ENCODE data around the gene SFTA2. TPM values are rescaled to one million over a fixed set of nuclear protein-coding genes. Genes with fewer than 3 reads are reported as not detected.

SFTA2 gene
- total and polyA plus RNA-seq, 11 donors, result not detected

DNA sequence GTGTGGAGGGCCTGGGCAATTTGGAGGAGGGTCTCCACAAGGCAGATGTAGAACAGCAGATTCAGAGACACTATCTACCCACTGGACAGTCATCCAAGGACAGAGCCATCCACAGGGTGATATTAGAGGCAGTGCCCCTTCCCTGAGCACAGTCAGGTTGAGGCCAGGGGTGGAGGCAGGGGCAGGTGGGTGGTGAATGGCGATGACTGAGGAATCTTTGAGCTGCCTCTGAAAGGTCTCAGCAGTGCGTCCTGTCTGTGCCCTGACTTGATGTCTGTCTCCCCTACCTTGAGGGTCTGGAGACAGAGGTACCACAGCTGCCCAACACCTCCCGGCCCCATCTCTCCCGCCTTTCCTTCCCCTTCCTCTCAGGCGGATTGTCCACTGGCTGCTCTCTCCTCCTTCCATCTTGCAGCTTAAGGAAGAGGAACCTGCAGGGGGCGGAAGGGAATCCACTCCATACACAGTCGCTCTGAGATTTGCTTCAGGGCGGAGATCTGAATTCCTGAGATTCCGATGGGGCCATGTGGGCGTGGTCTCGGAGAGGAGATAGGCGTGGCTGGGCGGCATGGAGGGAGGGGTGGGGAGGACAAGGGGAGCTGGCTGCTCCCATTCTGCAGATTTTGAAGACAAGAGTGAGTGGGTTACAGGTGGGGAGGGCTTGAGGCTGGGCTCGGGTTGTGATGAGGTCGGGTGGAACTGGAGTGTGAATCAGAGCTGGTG, 10.5 kb upstream of the SFTA2 start:
- peaks cover 0 to 10% (median 0%) of the 10 kb centered on the region in 9 donors for H3K27me3 ChIP-seq
- DNase-seq (peak in 4 of 5 donors; percentile 62 to 82 (median 72)), ATAC-seq (peak; percentile 64 to 90 (median 82))
- no peak overlapping the region for H3K27ac ChIP-seq
- WGBS, 4 donors, result 11 to 19% (median 15%) methylated on average over 15 of the region's 15 CpGs
- no peak overlapping the region for H3K4me3 ChIP-seq
- no peaks in the 10 kb centered on the region for H3K36me3 ChIP-seq
- TF ChIP-seq, protein P1, sequence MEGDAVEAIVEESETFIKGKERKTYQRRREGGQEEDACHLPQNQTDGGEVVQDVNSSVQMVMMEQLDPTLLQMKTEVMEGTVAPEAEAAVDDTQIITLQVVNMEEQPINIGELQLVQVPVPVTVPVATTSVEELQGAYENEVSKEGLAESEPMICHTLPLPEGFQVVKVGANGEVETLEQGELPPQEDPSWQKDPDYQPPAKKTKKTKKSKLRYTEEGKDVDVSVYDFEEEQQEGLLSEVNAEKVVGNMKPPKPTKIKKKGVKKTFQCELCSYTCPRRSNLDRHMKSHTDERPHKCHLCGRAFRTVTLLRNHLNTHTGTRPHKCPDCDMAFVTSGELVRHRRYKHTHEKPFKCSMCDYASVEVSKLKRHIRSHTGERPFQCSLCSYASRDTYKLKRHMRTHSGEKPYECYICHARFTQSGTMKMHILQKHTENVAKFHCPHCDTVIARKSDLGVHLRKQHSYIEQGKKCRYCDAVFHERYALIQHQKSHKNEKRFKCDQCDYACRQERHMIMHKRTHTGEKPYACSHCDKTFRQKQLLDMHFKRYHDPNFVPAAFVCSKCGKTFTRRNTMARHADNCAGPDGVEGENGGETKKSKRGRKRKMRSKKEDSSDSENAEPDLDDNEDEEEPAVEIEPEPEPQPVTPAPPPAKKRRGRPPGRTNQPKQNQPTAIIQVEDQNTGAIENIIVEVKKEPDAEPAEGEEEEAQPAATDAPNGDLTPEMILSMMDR (IDR thresholded peaks at IDR 0.05), result peak in 8 of 12 donors; percentile 23 to 53 (median 36)
- no peak for TF ChIP-seq POLR2A (IDR thresholded peaks at IDR 0.05)
- peaks cover 0 to 10% (median 4%) of the 10 kb centered on the region in 12 donors for H3K4me1 ChIP-seq
- H3K9me3 ChIP-seq, result no peaks in the 10 kb centered on the region
- intact Hi-C loops (cut with DNase I), result loop anchor here in 1 of 10 donors (10.0 kb wide), 1 partner anchor 62 kb away; no protein-coding TSS in a partner anchor

DNA sequence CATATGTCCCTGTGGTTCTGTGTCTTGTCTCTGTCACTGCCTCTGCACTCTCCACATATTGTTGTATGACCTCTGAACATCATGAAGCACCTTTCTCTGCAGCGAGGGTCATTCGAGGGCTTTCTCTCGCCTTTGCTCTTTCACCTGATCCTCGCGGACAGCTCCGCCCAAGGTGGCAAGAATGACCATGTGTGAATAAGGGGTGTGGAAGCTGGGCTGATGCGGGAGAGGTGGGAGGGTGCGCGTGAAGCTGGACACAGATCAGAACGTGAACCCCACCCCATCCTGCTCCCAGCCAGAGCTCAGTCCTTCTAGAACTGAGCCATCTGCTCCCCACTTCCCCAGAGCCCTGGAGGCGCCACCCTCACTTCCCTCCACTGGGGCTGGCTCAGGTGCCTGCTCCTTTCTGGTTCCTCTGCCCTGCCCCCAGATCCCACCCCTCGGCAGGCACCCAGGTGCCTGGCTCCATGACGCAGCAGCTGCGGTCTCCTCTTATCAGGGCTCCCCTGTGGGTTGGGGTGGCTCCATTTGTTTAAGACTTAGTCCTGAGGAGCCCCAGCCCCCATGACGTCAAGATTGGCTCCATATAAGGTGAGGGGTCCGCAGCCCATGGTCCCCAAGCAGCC, 8.5 kb upstream of the SFTA2 start, which contains the start of gene MUCL3:
Gene MUCL3, plus strand, starts transcription at position 613 of the 626 bp plus-strand sequence. CDS start 27 bp downstream, outside the sequence.
- intact Hi-C loops (cut with DNase I), result loop anchor here in 1 of 10 donors (10.0 kb wide), 1 partner anchor 64 kb away; no protein-coding TSS in a partner anchor
- H3K4me3 ChIP-seq, result no peak within 1 kb of the TSS
- no peaks in the 10 kb centered on the region for H3K36me3 ChIP-seq
- DNase-seq (no peak), ATAC-seq (no peak)
- TF ChIP-seq, protein P1 (IDR thresholded peaks at IDR 0.05), result no peak
- no peak for TF ChIP-seq POLR2A (IDR thresholded peaks at IDR 0.05)
- H3K27me3 ChIP-seq, result peaks cover 0 to 11% (median 0%) of the 10 kb centered on the region in 9 donors
- no peaks in the 10 kb centered on the region for H3K9me3 ChIP-seq
- H3K4me1 ChIP-seq, result peaks cover 0 to 10% (median 4%) of the 10 kb centered on the region in 12 donors
- WGBS, 4 donors, result 62 to 72% (median 66%) methylated on average over 14 to 16 of the region's 16 CpGs
- no peak within 1 kb of the TSS for H3K27ac ChIP-seq

DNA sequence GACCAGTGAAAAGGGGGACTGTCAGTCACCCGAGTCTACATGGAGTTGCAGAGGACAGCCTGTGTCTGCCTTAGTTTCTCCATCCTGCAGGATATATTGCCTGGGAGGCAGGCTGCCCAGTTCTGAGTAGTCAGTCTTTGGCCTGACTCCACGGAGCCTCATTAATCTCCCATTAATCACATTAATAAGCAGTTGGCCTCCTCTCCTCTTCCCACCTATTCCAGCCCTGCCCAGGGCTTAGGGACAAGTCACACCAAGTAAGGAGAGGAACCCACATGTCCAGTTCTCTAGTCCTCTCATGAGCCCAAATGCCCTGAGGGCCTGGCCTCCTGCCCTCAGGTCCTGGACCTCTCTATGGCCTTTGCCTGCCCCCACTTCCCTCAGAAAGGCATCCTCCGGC, 7.5 kb upstream of the SFTA2 start:
- H3K27me3 ChIP-seq, result peaks cover 0 to 11% (median 0%) of the 10 kb centered on the region in 9 donors
- 58 to 77% (median 71%) methylated on average over 3 of the region's 3 CpGs for WGBS, 4 donors
- intact Hi-C loops (cut with DNase I), result no loop called here
- TF ChIP-seq, protein P1 (IDR thresholded peaks at IDR 0.05), result no peak
- TF ChIP-seq POLR2A (IDR thresholded peaks at IDR 0.05), result no peak
- H3K36me3 ChIP-seq, result no peaks in the 10 kb centered on the region
- peaks cover 0 to 10% (median 4%) of the 10 kb centered on the region in 12 donors for H3K4me1 ChIP-seq
- DNase-seq (no peak), ATAC-seq (no peak)
- no peaks in the 10 kb centered on the region for H3K9me3 ChIP-seq
- H3K4me3 ChIP-seq, result no peak overlapping the region
- H3K27ac ChIP-seq, result no peak overlapping the region

DNA sequence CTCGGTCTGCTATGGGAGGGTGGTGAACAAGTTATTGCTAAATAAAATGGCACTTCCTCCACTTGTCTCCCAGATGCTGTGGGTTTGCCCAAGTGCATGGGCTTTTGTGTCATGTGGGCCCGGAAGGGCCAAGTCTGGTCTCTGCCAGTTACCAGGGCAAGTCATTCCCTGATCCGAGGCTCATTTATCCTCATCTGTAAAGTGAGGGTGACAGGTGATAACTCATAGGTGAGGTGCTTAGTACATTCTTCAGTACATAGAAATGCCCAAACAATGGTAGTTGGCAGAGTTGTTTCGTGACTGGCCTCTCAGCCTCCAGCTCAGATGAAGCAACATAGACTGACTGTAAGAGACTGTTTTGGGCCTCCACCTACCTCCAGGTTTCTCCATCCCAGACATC, 6.8 kb upstream of the SFTA2 start:
- TF ChIP-seq POLR2A (IDR thresholded peaks at IDR 0.05), result no peak
- TF ChIP-seq, protein P1 (IDR thresholded peaks at IDR 0.05), result no peak
- no peak overlapping the region for H3K27ac ChIP-seq
- DNase-seq (no peak), ATAC-seq (no peak)
- H3K4me3 ChIP-seq, result no peak overlapping the region
- H3K4me1 ChIP-seq, result peaks cover 0 to 10% (median 4%) of the 10 kb centered on the region in 12 donors
- no peaks in the 10 kb centered on the region for H3K9me3 ChIP-seq
- H3K27me3 ChIP-seq, result peaks cover 0 to 11% (median 0%) of the 10 kb centered on the region in 9 donors
- 70 to 84% (median 78%) methylated on average over 4 of the region's 4 CpGs for whole genome bisulfite sequencing, 4 donors
- no peaks in the 10 kb centered on the region for H3K36me3 ChIP-seq
- intact Hi-C loops (cut with DNase I), result no loop called here
